PC-9 (cell line): ENCODE measurements around the gene ITPKA. TPM values are rescaled to one million over a fixed set of nuclear protein-coding genes. Genes with fewer than 3 reads are reported as not detected.

Experiments used
- BruUV-seq: library from RNA; stranded (reverse); fragments of 400-500 nt; replicated peaks from 2 replicates; lab custom pipeline; 2021; lab: Mats Ljungman, UMichigan
- CTCF ChIA-PET: fragments of 300-600 bp; sonication (Branson Sonifier 250); formaldehyde crosslinking; loops from one replicate; lab custom pipeline; 2022; ENCODE audit warnings: antibody characterized with exemption; lab: Charles Lee
- POLR2A ChIA-PET: fragments of 300-600 bp; sonication (Branson Sonifier 250); formaldehyde crosslinking; loops from one replicate; lab custom pipeline; 2022; ENCODE audit warnings: antibody characterized with exemption; ENCODE audit not compliant: unreplicated experiment; lab: Charles Lee
- DNase-seq, 2 experiments: peaks; one replicate each; pipeline versions ENCODE4 v3.0.0 to v3.0.0-alpha.2; 2015 to 2022; ENCODE audit warnings: mixed read lengths in 1 of 2
- H2AFZ ChIP-seq: fragments of 200-600 bp; sonication (generic); 2 replicates; pipeline ENCODE4 v1.8.1; 2017; ENCODE audit warnings: antibody characterized with exemption
- H3F3A ChIP-seq: fragments of 200-600 bp; sonication (generic); 2 replicates; pipeline ENCODE4 v1.8.1; 2017; ENCODE audit warnings: antibody characterized with exemption, mild to moderate bottlenecking, low read depth; ENCODE audit not compliant: insufficient read depth
- H3K27ac ChIP-seq: fragments of 200-600 bp; sonication (generic); 2 replicates; pipeline ENCODE4 v1.6.1; 2016; ENCODE audit warnings: mixed run types
- H3K27me3 ChIP-seq: fragments of 200-600 bp; sonication (generic); 2 replicates; pipeline ENCODE4 v1.6.1; 2016; ENCODE audit warnings: low read depth, mixed run types; ENCODE audit not compliant: insufficient read depth
- H3K36me3 ChIP-seq: fragments of 200-600 bp; sonication (generic); 2 replicates; pipeline ENCODE4 v1.6.1; 2016; ENCODE audit warnings: low read depth, mixed run types
- H3K4me1 ChIP-seq: fragments of 200-600 bp; sonication (generic); replicated peaks from 2 replicates; pipeline ENCODE4 v1.6.1; 2016; ENCODE audit warnings: mixed run types; ENCODE audit not compliant: insufficient read depth
- H3K4me2 ChIP-seq: fragments of 200-600 bp; sonication (generic); 2 replicates; pipeline ENCODE4 v1.6.1; 2017; ENCODE audit warnings: mixed run types
- H3K4me3 ChIP-seq: fragments of 200-600 bp; sonication (generic); 2 replicates; pipeline ENCODE4 v1.6.1; 2016; ENCODE audit warnings: mixed run types
- H3K79me2 ChIP-seq: fragments of 200-600 bp; sonication (generic); 2 replicates; pipeline ENCODE4 v1.6.1; 2017; ENCODE audit warnings: low read depth, mixed run types
- H3K9me2 ChIP-seq: fragments of 200-600 bp; sonication (generic); 2 replicates; pipeline ENCODE4 v1.8.1; 2017; ENCODE audit warnings: mild to moderate bottlenecking; ENCODE audit not compliant: insufficient read depth
- H3K9me3 ChIP-seq: fragments of 200-600 bp; sonication (generic); 2 replicates; pipeline ENCODE4 v1.8.1; 2016; ENCODE audit warnings: low read depth; ENCODE audit not compliant: insufficient read depth
- H4K20me1 ChIP-seq: fragments of 200-600 bp; sonication (generic); 2 replicates; pipeline ENCODE4 v1.8.1; 2017; ENCODE audit not compliant: insufficient read depth
- EZH2 ChIP-seq: fragments of 200-600 bp; sonication (generic); IDR thresholded peaks from 2 replicates; pipeline ENCODE4 v1.8.0; 2017; ENCODE audit warnings: antibody characterized with exemption, low read depth
- intact Hi-C: fragments of 100-400 bp; cut with micrococcal nuclease; formaldehyde crosslinking; loops from one replicate; pipeline ENCODE4 v1.10.0; 2022; ENCODE audit not compliant: unreplicated experiment
- total RNA-seq: library from RNA; stranded (reverse); gene quantifications from 2 replicates; pipeline ENCODE4 v1.2.3, GENCODE V29; 2021
- TF ChIP-seq, protein P1 (sequence below): fragments of 200-600 bp; sonication (generic); conservative IDR thresholded peaks from 2 replicates; pipeline ENCODE4 v1.6.1; 2017; ENCODE audit warnings: mixed run types, antibody characterized with exemption, mild to moderate bottlenecking, moderate library complexity

Gene ITPKA
- total RNA-seq, 1 experiment from 2014 or later, result 5.3 TPM

DNA sequence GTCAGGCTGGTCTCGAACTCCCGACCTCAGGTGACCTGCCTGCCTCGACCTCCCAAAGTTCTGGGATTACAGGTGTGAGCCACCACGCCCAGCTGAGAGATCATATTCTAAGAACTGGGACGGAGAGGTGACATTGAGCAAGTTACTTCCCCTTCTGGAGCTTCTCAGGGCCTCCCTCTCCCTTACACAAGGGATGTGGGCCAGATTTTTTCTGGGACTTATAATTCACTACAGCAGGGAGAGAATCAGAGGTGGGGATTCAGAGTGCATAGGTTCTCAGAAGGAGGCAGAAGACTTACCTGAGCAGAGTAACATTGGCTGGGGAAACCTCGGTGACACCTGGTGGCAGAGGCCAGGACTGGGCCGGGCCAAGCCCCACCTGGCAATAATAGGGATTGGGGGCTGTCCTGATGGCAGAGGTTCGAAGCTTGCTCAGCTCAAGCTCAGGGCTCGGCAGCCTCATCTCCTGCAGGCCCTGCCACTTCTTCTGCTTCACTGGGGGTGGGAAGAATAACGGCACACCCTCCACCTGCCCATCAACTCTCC is 13.2 kb downstream of the ITPKA start:
- DNase-seq, result no peak
- POLR2A ChIA-PET, result no interaction called here

DNA sequence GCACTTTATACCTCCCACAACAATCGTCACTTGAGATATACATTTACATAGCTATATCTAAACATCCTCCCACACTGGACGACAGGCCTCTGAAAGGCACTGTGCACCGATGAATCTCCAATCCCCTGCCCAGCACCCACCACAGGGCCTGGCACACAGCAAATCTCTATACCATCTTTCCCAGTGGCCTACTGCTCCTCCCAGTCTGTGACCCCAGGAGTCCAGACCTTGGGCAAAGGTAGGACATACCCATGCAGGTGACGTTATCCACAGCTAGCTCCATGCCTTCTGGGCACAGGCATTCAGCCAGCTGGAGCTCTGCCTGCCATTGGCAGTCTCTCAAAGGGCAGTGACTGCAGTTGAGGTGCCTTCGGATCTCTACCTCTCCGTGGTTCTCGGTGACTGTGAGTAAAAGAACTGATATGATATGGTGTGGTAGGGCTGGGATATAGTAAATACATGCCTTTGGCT is 14.2 kb downstream of the ITPKA start:
- H3K9me2 ChIP-seq, result no peaks in the 10 kb centered on the region
- H2AFZ ChIP-seq, result no peak overlapping the region
- H3K27me3 ChIP-seq, result no peaks in the 10 kb centered on the region
- no peak for TF ChIP-seq EZH2
- TF ChIP-seq, protein P1, sequence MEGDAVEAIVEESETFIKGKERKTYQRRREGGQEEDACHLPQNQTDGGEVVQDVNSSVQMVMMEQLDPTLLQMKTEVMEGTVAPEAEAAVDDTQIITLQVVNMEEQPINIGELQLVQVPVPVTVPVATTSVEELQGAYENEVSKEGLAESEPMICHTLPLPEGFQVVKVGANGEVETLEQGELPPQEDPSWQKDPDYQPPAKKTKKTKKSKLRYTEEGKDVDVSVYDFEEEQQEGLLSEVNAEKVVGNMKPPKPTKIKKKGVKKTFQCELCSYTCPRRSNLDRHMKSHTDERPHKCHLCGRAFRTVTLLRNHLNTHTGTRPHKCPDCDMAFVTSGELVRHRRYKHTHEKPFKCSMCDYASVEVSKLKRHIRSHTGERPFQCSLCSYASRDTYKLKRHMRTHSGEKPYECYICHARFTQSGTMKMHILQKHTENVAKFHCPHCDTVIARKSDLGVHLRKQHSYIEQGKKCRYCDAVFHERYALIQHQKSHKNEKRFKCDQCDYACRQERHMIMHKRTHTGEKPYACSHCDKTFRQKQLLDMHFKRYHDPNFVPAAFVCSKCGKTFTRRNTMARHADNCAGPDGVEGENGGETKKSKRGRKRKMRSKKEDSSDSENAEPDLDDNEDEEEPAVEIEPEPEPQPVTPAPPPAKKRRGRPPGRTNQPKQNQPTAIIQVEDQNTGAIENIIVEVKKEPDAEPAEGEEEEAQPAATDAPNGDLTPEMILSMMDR, result no peak
- no peak overlapping the region for H3K27ac ChIP-seq
- no peak overlapping the region for H3K4me2 ChIP-seq
- no peaks in the 10 kb centered on the region for H3K4me1 ChIP-seq
- ChIA-PET CTCF (interaction anchor here (0.6 kb wide), 1 partner anchor 322 kb away, joined by 6 read pairs; no protein-coding TSS in a partner anchor), POLR2A (interaction anchor here (0.5 to 0.7 kb wide), 3 partner anchors 15 to 77 kb away, joined by 3 to 9 read pairs (median 4); no protein-coding TSS in a partner anchor)
- BruUV-seq, result no TSS peak
- H3F3A ChIP-seq, result no peaks in the 10 kb centered on the region
- H3K36me3 ChIP-seq, result no peaks in the 10 kb centered on the region
- H3K4me3 ChIP-seq, result no peak overlapping the region
- no peaks in the 10 kb centered on the region for H3K79me2 ChIP-seq
- H3K9me3 ChIP-seq, result no peaks in the 10 kb centered on the region
- peak; percentile 72 to 92 for DNase-seq
- intact Hi-C loops, result loop anchor here (1.0 kb wide), 1 partner anchor 15 kb away; the partner anchor contains the start of gene ITPKA
- no peaks in the 10 kb centered on the region for H4K20me1 ChIP-seq

More for the DNA sequence above, 13.2 kb downstream of the ITPKA start:
- Histone ChIP-seq H3K9me2 (no peaks in the 10 kb centered on the region), H3K79me2 (no peaks in the 10 kb centered on the region), H4K20me1 (no peaks in the 10 kb centered on the region), H3K9me3 (no peaks in the 10 kb centered on the region), H3K4me3 (no peak overlapping the region), H3K4me2 (no peak overlapping the region), H3K4me1 (no peaks in the 10 kb centered on the region), H3K36me3 (no peaks in the 10 kb centered on the region), H2AFZ (no peak overlapping the region), H3K27me3 (no peaks in the 10 kb centered on the region), H3K27ac (no peak overlapping the region), H3F3A (no peaks in the 10 kb centered on the region)
- no TSS peak for BruUV-seq
- no peak for TF ChIP-seq EZH2
- TF ChIP-seq, protein P1, result no peak
- intact Hi-C loops, result no loop called here
- CTCF ChIA-PET, result no interaction called here

DNA sequence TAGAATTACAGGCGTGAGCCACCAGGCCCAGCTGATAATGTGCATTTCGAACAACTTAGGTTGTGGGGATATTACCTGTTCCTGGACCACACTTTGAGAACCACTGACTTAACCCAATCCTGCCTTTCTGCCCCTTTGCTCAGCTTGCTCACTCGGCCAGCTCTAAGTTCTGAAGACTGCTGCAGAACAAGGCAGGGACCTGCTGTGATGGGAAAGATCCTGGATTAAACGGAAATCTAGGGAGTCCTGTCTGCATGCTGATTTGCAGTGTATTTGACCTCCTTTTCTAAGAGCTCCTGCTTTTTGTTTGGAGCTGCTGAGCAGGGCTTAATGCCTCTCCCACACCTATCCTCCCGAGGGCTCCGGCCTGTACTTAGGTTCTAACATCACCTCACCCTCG is 17.1 kb downstream of the ITPKA start:
- intact Hi-C loops, result no loop called here
- H3K4me2 ChIP-seq, result no peak overlapping the region
- no peaks in the 10 kb centered on the region for H4K20me1 ChIP-seq
- H3K27ac ChIP-seq, result no peak overlapping the region
- H3K9me2 ChIP-seq, result no peaks in the 10 kb centered on the region
- TF ChIP-seq, protein P1, result no peak
- no peak for TF ChIP-seq EZH2
- no peak overlapping the region for H2AFZ ChIP-seq
- ChIA-PET POLR2A (interaction anchor here (0.6 kb wide), 1 partner anchor 69 kb away, joined by 7 read pairs; no protein-coding TSS in a partner anchor), CTCF (no interaction called here)
- H3K36me3 ChIP-seq, result no peaks in the 10 kb centered on the region
- H3K79me2 ChIP-seq, result no peaks in the 10 kb centered on the region
- no peak overlapping the region for H3K4me3 ChIP-seq
- H3K4me1 ChIP-seq, result no peaks in the 10 kb centered on the region
- H3F3A ChIP-seq, result no peaks in the 10 kb centered on the region
- no TSS peak for BruUV-seq
- DNase-seq, result no peak
- H3K27me3 ChIP-seq, result no peaks in the 10 kb centered on the region
- no peaks in the 10 kb centered on the region for H3K9me3 ChIP-seq
